ENCODE measurements around the gene SHISAL1.
"Not testable (repeated sequence)": the region's sequence is repeated elsewhere in the genome, so short reads cannot be mapped to it uniquely, and the experiment has no call there.

SHISAL1 gene

DNA sequence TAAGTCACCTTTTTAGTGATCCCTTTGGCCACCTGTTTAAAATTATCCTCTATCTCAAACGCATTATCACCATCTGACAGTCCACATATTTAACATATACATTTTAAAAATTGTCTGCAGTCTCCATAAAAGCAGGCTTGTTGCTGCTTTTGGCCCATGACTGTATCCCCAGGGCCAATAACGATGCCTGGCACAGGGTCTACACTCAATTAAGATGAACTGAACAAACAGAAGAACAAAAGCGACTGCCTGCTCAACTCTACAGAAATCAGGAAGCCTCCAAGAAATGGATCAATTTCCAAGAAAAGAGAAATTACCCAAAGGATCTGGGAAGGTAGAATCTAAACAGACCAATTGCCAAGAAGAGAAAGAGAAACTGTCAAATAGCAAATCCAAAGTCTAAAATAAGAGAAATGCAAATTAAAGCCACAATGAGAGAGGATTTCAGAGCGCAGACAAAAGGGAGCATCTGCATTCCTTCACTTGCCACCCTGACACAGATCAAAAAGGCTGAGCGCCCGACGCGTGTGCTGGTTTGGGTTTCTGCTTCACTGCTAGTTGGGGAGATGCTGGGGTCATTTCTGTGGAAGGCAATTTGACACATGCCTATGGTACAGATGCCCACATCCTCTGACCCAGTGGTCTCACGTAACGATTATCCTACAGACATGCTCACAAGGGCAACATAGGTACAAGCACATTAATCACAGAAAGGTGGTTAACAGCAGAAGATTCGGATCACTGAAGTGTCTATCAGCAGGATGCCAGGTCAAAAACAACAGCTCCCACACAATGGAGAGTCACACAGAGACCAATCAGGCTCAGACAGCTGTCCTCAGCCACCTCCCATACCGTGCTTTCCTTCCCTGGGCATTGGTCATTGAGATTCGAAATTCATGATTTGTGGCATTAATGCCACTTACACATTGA, 55.9 kb downstream of the SHISAL1 start:
- DNase-seq: no peak

DNA sequence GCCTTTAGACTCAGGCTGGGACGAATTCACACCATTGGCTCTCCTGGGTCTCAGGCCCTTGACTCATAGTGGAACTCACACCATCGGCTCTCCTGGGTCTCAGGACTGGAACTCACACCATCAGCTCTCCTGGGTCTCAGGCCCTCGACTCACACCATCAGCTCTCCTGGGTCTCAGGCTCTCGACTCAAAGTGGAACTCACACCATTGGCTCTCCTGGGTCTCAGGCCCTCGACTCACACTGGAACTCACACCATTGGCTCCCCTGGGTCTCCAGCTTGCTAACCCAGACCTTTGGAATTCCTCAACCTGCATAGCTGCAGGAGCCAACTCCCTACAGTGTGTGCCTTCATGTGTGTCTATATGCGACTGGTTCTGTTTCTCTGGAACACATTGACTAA, 56.7 kb downstream of the SHISAL1 start:
- DNase-seq: no peak

DNA sequence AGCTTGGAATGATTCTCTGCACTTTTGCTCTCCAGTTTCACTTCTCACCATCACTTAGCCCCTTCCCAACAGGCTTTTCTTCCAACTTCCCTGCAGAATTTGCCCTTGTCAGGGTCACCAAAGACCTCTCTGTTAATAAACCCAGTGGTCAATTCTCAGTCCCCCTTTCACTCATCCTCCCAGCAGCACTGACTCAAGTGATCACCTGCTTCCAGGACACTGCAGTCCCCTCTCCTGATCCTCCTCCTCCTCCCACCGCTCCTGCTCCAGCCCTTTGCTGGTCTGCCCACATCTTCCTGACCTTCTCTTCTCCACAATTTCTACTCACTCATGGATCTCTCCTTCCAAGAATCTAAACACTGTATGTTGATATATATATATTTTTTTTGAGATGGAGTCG, 57.9 kb downstream of the SHISAL1 start:
- DNase-seq: no peak

DNA sequence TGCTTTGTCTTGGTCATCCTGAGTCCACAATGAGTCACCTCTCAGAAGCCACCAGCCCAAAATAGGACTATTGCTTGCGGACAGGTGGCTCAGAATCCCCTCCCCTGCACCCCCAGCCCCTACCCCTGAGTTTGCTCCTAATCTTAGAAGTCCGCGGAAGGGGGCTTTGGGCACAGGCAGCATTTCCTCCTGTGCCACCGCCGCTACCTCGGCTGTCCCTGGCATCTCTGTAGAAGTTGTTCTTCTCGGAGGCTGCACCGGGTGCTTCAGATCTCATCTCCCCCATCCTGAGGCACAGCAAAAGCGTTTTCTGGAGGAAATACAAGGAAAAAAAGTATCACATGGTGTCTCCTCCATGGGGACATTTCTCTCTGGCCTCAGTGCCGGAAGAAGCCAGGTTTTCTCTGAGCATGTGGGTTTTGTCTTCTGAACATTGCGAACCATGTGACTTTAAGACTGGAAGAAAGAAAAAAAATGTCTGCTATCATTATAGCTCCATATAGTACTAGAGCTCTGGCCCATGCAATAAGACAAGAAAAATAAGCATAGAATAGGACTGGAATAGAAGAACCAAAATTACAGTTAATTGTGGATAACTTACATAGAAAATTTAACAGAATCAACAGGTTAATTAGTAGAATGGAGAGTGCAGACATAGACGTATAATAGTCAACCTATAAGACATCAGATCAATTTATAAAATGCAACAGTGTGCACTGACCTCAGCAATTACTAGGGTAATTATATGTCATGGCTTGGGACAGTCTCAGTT, 63.2 kb downstream of the SHISAL1 start:
- DNase-seq: no peak

DNA sequence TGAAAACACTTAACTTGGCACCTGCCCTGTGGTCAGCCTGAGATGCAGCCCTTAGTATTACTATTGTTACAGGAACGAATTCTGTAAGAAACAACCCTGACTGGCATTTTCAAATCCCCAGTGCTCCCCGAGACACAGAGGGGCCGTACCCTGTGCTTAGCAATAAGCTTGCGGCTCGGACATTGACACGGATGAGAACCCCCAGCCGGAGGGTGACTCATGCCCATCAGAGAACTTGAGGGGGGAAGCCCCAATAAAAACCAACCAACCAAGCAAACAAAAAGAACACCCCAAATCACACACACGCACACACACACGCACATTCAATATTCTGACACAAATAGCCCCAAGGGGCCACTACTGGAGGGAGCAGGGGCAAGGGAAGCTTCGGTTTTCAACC, 63.8 kb downstream of the SHISAL1 start:
- no peak for DNase-seq

DNA sequence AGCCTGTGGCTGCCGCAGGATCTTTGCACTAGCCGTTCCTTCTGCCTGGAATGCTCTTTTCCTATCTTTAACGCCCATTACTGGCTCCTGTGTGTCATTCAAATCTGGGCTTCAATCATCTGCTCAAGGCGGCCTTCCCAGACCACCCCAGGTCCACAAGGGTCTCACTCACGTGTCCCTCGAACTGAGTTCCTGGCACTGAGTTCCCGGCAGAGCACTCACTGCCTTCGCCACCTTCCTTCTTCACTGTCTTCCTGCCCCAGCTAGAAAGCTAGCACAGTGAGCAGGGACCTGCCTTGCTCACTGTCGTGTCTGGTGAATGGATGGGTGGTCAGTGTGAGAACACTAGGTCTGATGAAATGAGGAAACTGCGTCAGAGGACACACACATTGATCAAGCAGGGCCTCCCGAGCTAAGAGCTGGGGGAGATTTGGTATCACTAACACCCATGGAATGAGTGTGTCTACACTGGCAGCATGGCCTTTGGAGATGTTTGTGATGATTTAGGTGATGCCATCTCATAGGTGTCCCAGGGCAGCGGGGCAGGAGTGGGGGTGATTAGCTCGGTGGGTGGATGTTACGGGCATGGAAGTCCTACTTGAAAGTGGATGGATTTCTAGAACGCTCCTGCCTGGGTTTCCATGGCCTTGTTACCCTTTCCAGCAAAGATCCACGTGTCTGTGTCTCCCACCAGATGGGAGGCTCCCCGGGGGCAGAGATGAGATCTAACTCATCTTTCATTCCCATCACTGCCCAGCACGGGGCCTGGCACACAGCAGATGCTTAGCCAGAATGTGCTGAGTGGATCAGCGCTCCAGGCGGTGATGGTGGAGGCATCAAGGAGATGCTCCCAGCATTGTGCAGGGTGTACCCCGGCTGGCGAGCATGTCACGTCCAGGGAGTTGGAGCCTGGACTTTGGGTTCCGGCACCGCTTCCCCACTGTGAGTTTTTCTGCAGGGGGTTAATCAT, 64.5 kb downstream of the SHISAL1 start:
- no peak for DNase-seq

DNA sequence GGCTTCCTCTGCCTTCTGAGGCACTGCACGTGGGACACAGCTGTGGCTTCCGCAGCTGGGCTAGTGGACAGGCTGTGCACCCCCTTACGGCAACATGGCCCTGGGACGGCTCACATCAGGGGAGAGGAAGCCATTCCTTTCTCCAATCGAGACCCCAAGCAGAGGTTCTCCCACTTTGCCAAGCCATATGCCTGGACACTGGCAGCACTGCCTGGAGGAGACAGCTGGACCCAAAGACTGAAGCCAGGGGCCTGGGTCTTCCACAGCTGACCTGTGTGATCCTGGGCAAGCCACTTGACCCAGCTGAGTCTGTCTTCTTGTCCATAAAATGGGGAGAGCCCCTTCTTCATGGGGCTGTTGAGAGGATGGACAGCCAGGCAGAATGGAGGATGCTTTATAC, 65.4 kb downstream of the SHISAL1 start:
- DNase-seq: no peak

DNA sequence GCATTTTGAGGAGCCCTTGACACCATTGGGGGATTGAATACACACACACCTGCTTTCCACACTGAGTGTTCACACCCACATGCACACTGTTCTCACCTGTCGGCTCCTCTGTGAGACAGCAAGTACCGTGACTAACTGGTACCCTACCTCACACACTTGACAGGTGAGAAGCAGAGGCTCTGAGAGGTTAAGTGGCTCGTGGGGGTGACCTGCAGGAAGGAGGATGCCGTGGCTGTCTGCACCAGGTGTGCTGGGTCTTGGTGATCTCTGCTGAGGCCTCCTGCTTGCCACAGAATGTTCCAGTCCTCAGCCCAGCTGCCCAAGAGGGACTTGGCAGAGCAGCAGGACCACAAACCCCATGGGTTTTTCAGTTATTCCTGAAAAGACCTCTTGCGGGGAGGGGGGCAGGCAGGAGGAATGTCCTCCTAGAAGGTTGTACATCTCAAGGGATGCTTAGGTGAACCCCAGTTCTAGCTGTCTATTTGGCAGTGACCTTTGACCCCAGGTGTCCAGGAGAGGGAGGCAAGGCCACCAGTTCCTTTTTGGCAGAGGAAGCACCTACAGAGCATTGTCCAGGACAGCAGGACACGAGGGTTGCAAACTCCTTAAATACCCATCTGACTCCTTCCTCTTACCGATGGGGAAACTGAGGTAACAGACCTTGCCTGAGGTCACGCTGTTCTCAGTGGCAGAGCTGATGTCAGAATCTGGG, 66.0 kb downstream of the SHISAL1 start:
- DNase-seq: no peak

DNA sequence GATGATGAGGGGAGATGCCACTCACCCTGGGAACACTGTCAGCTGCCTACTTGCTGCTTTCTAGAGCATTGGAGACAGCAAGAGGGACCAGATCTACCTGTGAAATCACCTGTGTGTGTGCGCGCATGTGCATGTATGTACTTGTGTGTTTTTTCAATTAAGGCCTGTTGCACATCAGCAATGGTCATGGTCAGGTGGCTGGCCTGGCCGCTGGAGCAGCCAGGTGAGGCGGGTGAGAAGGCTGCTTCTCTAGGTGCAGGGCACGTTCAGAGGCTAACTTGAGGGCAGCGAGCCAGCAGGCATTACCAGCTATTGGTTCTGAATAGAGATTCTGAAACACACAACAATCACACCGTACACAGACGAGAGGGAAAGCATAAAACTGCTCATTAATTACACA, 66.9 kb downstream of the SHISAL1 start:
- no peak for DNase-seq

DNA sequence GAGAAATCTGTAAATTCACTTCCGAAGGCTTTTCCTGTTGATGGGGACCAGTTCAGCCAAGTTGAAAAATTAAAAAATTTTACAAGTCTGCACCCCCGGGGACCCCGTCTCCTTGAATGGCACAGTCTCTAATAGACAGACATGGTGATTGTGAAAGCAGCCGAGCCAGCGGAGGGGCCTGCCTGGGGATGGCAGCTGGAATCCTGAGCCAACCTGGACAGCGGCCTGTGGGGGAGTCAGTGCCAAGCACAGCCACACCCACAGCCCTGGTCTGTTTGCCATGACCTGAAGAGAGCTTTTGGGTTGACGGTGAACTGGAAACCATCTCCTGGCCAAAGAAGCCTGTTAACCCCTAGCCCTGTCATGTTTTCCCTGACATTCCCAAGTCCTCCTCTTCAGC, 67.3 kb downstream of the SHISAL1 start:
- no peak for DNase-seq

DNA sequence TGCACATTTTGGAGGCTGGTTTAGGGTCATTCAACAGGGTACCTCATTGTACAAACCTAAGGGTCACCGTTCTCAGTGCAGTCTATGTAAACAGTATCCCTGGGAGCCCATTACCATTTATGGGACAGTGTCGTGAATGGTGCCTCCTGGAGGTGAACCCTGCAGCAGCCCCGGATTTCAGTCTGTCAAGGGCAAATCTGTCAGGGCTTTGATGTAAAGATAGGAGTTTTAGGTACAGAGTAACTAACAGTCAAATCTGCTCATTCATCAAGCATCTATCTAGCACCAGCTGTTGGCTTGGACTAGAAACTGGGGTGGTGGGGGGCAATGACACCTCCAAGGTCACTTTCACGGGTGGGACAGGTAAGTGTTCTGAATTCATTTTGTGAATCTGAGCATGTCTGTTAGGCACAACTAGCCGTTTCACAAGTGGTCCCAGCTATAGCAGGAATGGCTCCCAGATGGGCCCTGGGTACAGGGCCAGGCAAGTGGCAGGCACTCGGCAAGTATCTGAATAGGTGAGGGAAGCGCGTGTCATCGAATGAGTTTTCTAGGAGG, 68.4 kb downstream of the SHISAL1 start:
- no peak for DNase-seq

DNA sequence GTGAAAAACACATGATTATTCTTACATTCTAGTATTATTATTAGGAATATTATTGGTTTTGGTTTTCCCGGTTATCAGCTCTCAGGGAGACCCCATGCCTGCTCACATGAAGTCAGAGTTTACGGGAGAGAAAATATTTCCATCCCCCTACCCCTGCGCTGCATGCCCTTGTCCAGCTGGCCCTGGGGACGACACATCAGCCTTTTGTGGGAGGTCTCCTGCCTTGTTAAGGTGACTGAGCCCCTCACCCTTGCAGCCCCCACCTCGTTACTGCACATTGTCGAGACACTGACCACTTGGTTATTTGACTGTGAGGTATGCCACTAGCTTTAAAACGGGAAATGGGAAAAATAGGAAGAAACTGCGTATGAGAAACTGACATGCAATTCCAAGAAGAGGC, 69.0 kb downstream of the SHISAL1 start:
- no peak for DNase-seq

DNA sequence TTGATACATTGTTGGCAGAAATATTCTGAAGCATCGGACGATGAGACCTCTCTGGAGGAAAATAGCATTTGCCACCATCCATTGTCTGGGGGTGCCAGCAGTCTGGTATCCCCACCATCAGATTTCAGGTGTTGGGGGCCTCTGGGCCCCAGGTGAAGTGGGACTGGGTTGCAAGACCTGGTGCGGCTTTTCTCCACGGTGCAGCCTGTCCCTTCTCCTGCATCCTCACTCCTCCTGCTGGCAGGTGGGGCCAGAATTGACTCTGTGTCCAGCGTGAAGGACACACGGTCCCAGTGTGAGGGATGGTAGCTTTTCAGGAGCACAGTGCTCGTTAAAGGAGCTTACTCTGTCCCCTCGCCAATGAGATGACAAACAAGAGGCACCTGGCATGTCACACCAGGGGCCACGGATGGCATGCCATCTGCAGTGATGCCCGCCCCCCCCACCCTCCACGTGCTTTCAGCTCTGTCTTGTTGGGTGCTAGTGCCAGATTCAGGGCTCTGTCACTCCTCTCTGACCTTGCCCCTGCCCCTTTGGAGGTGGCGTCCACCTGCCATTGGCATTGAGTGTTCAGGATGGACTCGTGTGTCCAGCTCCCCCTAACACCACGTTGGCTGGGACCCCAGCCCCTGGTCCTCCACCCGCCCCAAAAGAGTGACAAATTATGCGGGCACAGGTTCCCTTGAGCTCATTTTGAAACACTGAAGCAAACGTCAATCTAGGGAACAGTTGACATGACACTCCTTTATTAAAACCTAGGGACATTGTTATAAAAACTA, 69.6 kb downstream of the SHISAL1 start:
- DNase-seq: no peak

DNA sequence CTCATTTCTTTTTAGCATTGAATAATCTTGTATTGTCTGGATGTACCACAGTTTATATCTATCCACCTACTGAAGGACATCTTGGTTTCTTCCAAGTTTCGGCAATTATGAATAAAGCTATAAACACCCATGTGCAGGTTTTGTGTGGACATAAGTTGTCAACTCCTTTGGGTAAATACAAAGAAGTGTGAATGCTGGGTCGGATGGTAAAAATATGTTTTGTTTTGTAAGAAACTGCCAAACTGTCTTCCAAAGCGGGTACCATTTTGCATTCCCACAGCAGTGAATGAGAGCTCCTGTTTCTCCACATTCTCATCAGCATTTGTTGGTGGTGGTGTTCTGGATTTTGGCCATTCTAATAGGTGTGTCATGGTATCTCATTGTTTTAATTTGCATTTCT, 71.6 kb downstream of the SHISAL1 start:
- not testable (repeated sequence) for DNase-seq

DNA sequence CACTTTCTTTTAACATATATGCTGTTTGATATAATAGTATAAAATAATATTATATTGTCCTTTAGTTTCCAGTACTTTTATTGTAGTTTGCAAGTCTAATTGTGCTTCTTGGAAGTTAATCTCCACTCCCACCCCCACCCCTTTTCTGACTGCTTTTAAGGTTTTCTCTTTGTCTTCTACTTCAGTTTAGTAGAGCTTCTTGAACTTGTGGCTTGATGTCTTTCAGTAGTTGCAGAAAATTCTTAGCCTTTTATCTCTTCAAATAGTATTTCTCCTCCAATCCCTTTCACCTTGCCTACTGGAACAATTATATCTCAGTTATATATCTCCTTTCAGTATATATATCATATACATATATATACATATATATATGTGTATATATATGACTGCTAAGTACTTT, 75.5 kb downstream of the SHISAL1 start:
- DNase-seq: no peak

DNA sequence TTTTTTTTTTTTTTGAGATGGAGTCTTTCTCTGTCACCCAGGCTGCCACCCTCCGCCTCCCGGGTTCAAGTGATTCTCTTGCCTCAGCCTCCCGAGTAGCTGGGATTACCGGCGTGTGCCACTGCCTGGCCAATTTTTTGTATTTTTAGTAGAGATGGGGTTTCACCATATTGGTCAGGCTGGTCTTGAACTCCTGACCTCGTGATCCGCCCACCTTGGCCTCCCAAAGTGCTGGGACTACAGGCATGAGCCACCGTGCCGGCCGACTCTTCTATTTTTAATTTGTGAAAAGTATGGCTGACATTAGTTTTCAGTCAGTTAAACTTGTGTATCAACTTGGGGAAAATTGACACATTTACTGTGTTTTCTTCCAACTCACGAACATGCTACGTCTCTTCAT, 78.4 kb downstream of the SHISAL1 start:
- DNase-seq: not testable (repeated sequence)

DNA sequence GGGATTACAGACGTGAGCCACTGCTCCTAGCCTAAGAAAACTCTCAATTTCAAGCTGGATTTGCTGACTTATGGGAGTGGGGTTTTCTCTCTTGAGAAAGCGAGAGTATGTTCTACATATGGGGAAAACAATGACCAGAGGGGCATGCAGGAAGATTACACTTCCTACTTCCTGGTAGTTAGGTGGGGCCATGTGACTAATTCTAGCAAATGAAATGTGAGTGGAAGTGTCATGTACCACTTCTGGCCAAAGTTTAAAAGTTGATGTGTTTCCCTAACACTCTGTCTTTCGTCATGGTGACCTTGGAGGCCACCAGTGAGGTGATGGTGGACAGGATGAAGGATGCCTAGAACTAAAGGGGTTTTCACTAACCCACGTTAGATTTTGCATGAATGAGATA, 81.5 kb downstream of the SHISAL1 start:
- DNase-seq: no peak

DNA sequence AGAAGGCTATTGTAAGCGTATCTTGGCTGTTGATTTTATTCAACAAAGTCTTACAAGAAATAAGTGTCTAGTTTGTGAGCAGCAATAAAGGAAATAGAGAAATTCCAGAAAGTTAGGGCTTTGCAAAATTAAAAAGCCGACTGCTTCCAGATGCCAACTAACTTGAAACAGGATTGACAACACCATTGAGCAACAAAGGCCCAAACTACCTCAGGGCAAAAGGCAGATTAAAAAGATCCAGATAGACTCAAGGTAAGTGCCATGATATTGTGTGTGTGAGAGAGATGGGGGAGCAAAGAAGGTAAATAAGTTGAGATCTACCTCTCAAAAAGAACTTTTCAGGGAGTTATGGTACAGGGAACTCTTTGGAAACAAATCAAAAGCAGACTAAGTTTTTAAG, 82.9 kb downstream of the SHISAL1 start:
- no peak for DNase-seq

DNA sequence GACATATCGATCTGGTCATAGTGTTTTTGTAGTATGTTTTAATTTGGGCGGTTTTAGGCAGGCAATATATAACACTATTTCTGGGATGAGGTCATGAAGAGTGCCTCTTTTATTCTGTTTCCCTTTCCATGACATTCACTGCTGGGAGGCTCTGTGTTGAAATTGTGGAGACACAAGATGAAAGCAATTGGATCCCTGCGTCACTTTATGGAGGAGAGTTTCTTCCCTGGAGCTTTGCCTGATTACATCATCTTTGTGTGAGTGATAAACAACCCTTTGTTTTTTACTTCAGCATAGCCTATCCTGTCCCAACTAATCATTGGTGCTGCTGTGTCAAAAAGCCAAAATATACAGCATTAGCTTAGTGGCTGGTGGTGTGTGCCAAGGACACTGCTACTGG, 83.4 kb downstream of the SHISAL1 start:
- no peak for DNase-seq

DNA sequence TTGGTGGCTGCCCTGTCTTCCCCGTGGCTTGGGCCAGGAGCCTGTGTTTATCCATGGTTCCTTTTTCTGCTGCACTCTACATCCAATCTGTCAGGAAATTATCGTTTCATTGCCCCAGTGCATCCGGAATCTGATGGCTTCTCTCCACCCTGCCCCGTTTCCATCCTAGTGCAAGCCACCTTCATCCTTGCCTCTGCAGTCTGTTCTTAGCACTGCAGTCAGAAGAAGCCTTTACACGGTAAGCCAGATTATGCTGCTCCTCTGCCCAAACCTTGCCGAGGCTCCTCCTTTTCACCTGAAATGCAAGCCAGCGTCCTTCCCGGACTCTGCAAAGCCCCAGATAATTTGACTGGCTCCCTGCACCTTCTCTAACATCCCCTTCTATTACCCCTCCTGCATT, 86.9 kb downstream of the SHISAL1 start:
- DNase-seq: no peak

DNA sequence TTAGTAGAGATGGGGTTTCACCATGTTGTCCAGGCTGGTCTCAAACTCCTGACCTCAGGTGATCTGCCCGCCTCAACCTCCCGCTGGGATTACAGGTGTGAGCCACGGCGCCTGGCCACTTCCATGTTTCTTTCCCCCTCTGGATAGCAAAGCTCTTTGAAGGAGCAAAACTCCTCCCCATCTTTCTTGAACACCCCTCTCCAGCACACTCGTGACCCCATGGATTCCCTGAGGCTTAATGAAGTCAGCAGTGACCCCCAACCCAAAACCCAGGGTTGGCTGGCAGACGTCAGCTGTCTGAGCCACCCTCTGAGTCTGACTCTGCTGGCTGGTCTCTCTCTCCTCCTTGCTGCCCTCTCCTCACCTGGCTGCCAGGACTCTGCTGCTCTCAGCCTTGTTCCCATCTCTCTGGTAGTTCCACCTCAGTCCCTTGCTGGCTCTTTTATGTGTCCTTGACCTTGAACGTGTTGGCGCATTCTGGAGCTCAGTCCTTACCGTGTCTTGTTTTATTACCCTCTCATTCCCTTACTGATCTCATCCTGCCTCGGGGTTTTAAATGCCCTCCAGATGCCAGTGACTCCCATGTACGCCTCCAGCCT, 87.6 kb downstream of the SHISAL1 start:
- no peak for DNase-seq
